ENCODE data around the gene MKRN2OS. TPM values are rescaled to one million over a fixed set of nuclear protein-coding genes. Genes with fewer than 3 reads are reported as not detected.
"Not testable (repeated sequence)": the region's sequence is repeated elsewhere in the genome, so short reads cannot be mapped to it uniquely, and the experiment has no call there.

Gene MKRN2OS
- total RNA-seq, 1 donor from 2014 or later = not detected

DNA sequence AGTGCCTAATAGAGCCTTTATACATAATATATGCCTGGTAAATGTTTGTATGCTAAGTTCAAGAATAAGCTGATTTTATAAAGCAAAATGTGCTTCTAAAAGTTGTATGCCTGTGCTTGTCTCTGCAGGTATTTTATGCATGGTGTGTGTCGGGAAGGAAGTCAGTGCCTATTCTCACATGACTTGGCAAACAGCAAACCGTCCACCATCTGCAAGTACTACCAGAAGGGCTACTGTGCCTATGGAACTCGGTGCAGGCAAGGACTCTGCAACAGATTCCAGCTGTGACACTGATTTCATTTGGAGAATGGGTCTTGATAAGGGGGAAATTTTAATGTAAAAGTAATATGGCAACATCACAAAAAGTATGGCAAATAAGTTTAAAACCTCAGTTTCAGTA is 23.4 kb upstream of the MKRN2OS start:
- DNase-seq (no peak), ATAC-seq (ENCODE audit: poor library complexity) (no peak)
- intact Hi-C loops (cut with DNase I) = no loop called here

DNA sequence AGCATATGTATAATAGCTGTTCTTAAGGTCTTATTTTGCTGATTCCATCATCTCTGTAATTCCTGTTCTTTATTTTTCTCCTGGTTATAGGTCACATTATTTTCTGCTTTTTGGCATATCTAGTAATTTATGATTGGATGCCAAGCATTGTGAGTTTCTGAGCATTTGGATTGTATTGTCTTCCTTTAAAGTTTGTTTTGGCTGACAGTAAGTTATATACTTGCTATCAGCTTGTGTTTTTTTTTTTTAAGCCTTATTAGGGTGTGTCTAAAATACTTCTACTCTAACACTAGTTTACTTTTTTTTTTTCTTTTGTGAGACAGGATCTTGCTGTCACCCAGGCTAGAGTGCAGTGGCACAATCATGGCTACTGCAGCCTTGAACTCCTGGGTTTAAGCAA is 21.7 kb upstream of the MKRN2OS start:
- DNase-seq (no peak), ATAC-seq (ENCODE audit: poor library complexity) (no peak)
- intact Hi-C loops (cut with DNase I) = no loop called here

DNA sequence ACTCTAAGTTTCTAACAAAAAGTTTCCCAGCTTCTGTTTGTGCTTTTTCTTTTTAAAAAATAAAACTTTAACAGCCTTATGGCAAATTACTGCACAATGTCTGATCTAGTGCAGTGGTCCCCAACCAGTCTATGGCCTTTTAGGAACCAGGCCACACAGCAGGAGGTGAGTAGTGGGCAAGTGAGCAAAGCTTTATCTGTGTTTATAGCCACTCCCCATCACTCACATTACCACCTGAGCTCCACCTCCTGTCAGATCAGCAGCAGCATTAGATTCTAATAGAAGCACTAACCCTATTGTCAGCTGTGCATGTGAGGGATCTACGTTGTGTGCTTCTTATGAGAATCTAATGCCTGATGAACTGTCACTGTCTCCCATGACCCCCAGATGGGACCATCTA is 17.2 kb upstream of the MKRN2OS start:
- DNase-seq (no peak), ATAC-seq (ENCODE audit: poor library complexity) (no peak)
- intact Hi-C loops (cut with DNase I) = no loop called here

DNA sequence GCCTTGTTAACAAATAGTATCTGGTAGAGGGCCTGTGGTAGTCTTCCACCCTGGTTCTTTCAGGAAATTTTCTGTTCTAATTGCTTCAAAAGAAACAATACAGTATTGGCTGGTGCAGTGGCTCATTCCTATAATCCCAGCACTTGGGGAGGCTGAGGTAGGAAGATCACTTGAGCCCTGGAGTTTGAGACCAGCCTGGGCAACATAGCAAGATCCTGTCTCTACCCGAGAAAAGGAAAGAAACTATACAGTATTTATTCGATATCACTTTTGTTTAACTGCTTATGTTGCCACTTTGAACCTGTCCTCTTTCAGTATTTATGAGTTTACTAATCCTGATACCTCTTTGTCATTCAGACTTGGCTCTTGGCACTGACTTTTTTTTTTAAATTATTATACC is 16.1 kb upstream of the MKRN2OS start:
- ATAC-seq (ENCODE audit: poor library complexity) (no peak), DNase-seq (no peak)
- intact Hi-C loops (cut with DNase I) = no loop called here

DNA sequence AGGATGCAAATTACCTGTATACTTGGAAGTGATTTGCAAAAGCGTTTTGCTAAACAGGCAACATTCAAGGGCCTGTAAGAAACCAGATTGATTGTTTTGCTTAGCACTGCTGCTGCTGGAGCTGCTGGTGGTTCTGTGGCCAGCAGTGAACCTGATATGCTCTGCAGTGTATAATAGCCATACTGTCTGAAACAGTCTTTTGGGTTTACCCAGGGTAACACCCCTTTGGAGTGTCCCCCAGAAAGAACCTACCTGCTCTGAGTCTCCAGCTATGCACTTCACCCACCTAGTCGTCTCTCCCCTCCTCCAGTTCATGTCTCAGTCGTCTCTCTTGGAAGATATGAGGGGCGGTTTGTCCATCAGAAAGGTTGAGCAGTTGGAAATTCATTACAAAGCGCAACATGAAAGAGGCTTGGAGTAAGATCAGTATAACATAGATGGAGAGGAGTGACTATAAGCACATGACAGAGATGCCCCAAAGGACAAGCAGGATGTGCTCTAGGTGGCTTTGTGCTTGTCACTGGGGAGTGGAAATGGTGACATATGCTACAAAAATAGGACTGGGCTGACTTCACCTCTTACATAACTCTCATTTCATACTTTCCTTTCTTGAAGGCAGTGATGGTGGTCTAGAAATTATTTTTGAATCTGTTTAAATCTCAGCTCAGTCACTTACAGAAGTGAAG is 15.3 kb upstream of the MKRN2OS start:
- intact Hi-C loops (cut with DNase I) = no loop called here
- no peak for ATAC-seq (ENCODE audit: poor library complexity)
- DNase-seq = no peak

DNA sequence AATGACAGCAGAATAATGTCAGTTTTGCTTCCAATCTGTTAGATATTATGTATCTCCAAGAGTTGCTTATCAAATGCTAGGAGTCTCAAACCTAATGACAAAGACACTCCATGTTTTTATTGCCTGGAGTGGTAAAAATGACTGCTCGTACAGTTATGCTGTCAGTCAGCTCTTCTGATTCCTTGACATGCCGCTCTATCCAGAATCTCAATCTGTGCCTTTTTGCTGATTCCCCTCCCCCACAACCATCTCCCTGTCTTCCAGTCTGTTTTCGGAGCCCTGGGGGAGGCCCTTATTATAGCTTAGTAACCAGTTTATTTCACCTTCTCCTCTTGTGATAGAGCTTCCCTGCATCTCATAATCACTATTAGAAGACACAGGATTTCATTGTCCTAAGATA is 14.2 kb upstream of the MKRN2OS start:
- ATAC-seq (ENCODE audit: poor library complexity) (no peak), DNase-seq (no peak)
- intact Hi-C loops (cut with DNase I) = loop anchor here (5.0 kb wide), 1 partner anchor 103 kb away; the partner anchor contains the start of gene RAF1

DNA sequence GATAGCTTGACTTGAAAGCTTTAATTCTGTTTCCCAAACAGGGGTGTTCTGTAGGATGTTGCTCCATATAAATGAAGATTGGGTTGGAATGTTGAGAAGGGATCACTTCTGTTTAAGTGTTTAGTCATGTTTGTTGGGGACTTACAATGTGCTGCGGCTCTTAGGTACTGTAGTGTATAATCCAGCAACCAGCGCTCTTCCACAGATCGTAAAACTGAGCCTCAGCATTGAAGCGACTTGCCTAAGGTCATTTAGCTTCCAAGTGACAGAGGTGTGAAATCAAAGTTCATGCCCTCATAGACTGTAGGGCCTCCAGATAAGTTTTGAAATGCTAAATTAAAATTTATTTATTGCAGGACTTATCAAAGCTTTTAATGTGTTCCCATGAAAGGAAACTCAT is 13.4 kb upstream of the MKRN2OS start:
- ATAC-seq (ENCODE audit: poor library complexity) (no peak), DNase-seq (no peak)
- intact Hi-C loops (cut with DNase I) = loop anchor here (5.0 kb wide), 1 partner anchor 104 kb away; the partner anchor contains the start of gene RAF1

DNA sequence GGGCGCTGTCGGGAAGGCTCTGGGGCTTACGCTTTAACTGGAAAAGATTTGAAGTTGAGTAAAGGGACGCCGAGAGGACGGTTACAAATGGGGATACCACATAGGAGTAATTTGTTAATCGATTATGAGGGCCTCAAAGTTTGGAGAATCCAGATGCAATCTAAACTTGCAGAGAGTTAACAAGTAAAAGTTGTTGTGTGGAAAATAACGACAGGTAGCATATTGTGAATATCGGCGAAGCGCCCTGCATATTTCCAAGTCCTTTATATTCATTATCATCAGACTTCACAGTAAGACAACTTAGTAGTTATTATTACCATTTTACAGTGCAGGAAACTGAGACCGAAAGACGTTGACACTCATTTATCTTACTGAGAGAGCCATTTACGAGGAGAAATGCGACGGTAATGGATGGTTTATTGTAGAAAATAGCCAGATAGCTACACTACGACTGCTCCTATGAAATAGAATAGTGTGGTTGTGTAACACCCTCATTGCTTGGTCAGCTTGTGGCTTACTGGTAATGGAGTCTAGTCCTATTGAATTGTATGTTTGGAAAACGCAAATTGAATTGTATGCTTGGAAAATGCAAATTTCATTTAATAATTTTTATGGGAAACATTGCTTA is 12.3 kb upstream of the MKRN2OS start:
- no peak for ATAC-seq (ENCODE audit: poor library complexity)
- intact Hi-C loops (cut with DNase I) = loop anchor here (5.0 kb wide), 1 partner anchor 105 kb away; the partner anchor contains the start of gene RAF1
- DNase-seq = no peak

DNA sequence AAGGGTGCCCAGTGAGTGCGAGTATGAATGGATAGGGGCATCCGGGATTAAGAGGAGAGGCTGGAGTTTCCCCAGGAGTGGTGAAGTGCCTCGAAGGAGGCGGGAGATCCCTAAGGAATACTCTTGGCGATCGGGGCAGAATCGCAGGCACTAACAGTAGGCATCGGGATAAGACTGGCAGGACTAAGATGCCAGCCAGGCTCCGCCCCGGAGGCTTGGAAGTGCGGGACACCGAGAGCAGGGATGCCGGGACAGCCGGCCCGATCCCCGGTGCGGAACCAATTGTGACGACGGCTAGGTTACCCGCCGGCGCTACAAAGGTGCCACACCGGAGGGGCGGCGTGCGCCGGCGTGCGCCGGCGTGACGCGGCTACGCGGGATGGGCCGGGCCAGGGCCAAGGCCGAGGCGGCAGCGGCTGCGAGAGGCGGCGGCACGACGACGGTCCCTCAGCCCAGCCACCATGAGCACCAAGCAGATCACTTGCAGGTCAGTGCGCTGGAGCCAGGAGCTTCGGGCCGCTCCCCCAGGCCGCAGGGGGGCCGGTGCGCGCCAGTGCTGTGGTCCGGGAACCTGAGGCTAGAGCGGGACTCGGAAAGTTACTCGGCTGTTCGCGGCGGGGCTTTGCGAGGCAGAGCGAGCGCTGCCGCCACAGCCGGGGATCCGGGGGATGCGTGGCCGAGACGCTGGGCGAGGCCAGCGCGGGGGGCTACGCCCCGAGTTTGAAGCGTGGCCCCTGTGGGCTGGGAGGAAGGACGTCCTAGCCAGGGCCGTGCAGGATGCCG is 11.6 kb upstream of the MKRN2OS start, which contains the start of gene MKRN2:
Gene MKRN2, plus strand, starts transcription at position 398 of the 783 bp plus-strand sequence. Its CDS starts 64 bp downstream, at position 462.
- intact Hi-C loops (cut with DNase I) = loop anchor here (5.0 kb wide), 1 partner anchor 105 kb away; the partner anchor contains the start of gene RAF1
- peak; percentile 97 for ATAC-seq (ENCODE audit: poor library complexity)
- peak; percentile 93 for DNase-seq

DNA sequence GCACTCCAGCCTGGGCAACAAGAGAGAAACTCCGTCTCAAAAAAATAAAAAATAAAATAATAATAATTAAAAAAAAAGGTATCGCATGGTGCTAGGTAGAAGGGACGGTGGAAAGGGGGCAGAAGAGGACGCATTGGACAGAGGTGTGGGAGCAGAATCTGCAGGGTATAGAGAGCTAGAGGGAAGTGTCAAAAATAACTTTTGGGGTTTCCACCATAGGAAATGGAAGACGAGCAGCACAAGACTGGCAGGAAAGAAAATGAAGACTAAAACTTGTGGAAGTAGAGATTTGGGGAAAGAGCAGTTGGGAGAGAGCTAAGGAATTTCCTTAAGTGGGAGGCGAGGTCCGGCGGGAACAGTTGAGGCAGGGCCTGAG is 11.0 kb upstream of the MKRN2OS start:
- DNase-seq = no peak
- intact Hi-C loops (cut with DNase I) = loop anchor here (5.0 kb wide), 1 partner anchor 106 kb away; the partner anchor contains the start of gene RAF1
- ATAC-seq (ENCODE audit: poor library complexity) = peak; percentile 23

DNA sequence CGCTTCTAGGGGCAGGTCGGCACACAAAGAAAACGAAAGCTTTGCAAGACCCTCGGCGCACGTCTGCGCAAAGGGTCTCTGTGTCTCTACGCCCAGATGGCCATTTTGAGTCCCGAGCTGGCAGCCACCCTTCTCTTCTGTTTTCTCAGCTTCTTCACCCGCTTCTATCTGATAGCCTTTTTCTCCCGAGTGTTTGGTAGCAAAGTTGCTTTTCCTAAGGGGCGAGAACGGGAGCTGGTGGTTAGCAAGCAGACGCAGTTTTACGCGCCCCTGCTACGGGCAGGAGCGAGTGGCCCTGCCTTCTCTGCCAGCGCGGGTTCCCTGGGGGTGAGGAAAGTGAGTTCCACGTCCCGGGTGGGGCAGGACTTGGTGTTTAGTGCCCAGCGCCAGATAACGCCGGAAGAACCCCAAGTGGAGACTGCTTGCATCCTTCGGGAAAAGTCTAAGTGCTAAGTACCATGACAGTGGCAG is 8.7 kb upstream of the MKRN2OS start:
- DNase-seq (peak; percentile 50), ATAC-seq (ENCODE audit: poor library complexity) (no peak)
- intact Hi-C loops (cut with DNase I) = no loop called here

DNA sequence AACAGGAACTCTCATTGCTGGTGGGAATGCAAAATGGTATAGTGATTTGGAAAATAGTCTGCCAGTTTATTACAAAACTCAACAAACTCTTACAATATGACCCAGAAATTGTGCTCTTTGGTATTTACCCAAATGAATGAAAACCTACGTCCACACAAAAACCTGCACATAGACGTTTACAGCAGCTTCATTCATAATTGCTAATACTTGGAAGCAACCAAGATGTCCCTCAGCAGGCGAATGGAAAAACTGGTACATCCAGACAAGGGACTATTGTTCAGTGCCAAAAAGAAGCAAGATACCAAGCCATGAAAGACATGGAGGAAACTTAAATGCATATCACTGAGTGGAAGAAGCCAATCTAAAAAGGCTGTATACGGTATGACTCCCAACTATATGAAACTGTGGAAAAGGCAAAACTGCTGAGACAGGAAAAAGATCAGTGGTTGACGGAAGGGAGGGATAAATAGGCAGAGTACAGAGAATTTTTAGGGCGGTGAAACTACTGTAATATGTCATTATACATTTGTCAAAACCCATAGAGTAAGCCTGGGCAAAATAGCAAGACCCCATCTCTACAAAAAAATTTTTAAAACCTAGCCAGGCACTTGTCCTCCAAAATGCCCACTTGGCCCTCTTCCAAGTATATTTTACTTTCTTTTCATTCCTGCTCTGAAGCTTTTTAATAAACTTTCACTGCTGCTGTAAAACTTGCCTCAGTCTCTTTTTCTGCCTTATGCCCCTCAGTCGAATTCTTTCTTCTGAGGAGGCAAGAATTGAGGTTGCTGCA is 4.9 kb upstream of the MKRN2OS start:
- no peak for DNase-seq
- intact Hi-C loops (cut with DNase I) = no loop called here
- no peak for ATAC-seq (ENCODE audit: poor library complexity)

DNA sequence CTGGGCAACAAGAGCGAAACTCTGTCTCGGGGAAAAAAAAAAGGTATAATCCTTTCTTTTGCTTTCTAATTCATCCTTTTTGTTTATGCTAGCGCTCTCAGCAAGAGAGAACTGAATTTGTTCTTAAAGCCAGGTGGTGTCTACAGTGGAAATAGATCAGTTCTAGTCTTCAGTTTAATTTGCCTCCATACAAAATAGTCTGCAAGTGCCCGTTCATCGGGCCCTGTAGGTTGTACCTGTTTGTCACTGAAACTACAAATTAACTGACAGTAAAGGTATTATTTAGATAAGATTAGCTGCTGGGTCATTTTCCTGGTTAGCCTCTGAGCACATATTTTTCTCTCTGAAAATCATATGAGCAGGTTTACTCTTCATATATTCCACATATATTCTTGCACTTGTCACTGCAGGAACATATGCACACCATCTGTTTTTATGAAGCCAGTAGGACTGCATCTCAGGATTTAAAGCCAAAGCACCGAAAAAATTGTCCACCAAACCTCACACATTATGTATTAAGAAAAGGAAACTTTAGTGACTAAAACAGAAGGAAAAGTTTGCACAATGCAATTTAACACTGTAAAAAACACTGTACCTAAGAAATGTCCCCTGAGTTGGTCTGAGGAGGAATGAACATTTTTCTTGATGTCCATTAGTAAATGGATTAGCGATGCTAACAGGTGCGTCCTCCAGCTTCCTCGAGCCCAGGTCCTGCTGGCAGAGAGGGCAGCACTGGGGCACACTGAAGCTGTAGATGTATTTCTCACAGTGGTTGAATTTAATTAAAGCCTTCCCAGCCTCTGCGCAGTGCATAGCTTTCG is 437 bp downstream of the MKRN2OS start:
- intact Hi-C loops (cut with DNase I) = no loop called here
- no peak for DNase-seq

DNA sequence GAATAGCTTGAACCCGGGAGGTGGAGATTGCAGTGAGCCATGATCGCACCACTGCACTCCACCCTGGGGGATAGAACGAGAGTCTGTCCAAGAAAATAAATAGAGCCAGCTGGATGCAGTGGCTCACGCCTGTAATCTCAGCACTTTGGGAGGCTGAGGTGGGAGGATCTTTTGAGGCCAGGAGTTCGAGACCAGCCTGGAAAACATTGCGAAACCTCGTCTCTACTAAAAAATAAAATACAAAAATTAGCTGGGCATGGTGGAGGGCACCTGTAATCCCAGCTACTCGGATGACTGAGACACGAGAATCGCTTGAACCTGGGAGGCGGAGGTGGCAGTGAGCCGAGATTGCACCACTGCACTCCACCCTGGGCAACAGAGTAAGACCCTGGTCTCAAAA is 1.8 kb downstream of the MKRN2OS start:
- intact Hi-C loops (cut with DNase I); DNase-seq; ATAC-seq (ENCODE audit: poor library complexity): not testable (repeated sequence)

More for the DNA sequence above, 437 bp downstream of the MKRN2OS start:
- ATAC-seq (ENCODE audit: poor library complexity) = no peak

DNA sequence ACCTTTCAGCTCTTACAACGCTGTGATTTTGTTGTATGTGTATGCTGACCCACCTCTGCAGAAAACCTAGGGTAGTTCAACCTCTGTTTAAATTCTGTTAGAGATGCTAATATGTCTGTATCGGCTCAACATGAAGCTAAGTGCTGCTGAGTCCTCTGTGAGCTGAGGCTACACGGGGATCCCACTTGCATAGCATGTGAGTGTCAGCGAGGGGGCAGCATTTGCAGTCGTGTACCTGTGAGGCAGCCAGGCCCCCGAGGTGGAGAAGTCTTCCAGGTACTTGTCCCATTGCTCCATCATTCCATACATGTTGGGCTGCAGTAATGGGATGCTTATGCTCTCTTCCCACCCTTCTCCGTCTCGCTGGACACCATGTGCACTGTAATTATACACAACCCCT is 3.7 kb downstream of the MKRN2OS start:
- ATAC-seq (ENCODE audit: poor library complexity) (peak; percentile 58), DNase-seq (no peak)
- intact Hi-C loops (cut with DNase I) = no loop called here

DNA sequence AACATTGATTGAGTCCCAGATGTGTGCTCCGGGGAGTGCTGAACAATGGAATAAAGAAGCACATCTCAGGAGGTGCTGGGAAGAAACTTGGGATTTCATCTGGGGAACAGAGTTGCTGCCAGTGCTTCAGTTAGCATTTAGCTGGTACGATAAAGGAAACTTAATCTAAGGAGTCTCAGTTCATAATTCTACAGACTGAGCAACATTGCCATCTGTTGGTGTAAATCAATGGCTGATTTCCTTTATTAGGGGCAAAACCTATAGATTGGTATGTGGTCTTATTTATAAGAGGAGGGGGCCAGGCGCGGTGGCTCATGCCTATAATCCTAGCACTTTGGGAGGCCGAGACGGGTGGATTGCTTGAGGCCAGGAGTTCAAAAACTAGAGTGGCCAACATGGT is 8.9 kb downstream of the MKRN2OS start:
- DNase-seq = no peak
- intact Hi-C loops (cut with DNase I) = no loop called here
- no peak for ATAC-seq (ENCODE audit: poor library complexity)

DNA sequence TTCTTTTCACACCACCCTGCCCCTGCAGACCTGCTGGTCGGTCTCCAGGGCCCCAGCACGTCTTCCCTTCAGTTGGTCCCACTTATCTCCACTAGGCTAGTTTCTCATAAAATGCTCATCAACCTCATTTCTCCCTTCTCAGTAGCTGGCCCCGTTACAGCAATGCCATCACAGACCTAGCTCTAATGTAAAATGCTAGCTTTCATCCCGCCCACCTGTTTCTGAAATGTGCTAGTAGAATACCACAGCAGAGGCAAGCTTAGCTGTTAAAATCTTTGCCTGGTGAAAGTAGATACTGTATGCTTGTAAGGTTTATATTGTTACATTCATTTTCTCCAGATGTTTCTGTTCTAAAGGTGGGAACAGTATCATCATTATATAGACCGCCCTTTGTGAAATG is 13.1 kb downstream of the MKRN2OS start:
- DNase-seq (no peak), ATAC-seq (ENCODE audit: poor library complexity) (no peak)
- intact Hi-C loops (cut with DNase I) = no loop called here

DNA sequence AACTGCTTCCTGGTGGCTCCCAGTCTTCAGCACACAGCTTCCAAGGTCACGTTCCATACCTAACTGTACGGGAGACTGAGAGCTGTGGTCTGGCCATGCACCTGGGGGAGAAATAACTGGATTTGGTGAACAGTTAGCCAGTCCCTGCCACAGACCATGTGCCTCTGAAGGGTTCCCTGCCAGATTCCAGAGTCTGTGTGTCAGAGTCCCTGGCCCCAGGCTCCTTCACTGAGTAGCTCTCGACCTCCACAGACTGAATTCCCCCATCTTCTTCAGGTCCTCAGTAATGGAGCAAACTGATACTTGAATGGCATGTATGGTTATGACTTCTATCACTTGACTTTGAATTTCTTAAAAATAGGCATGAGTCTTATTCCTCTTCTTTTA is 17.5 kb downstream of the MKRN2OS start:
- ATAC-seq (ENCODE audit: poor library complexity) (no peak), DNase-seq (no peak)
- intact Hi-C loops (cut with DNase I) = no loop called here
